GM21723 (cell line): Measurements from ENCODE around the gene SMPX.

ENCODE experiments used
- ATAC-seq: cut with Tn5 transposase; IDR thresholded peaks from one replicate; pipeline ENCODE4 v1.9.1; 2021; ENCODE audit warnings: mild to moderate bottlenecking, moderate library complexity; ENCODE audit not compliant: unreplicated experiment

SMPX gene

GRCh38 chrX:21658746-21659145 lies 99.2 kb downstream of the SMPX start:
- no peak for ATAC-seq

DNA sequence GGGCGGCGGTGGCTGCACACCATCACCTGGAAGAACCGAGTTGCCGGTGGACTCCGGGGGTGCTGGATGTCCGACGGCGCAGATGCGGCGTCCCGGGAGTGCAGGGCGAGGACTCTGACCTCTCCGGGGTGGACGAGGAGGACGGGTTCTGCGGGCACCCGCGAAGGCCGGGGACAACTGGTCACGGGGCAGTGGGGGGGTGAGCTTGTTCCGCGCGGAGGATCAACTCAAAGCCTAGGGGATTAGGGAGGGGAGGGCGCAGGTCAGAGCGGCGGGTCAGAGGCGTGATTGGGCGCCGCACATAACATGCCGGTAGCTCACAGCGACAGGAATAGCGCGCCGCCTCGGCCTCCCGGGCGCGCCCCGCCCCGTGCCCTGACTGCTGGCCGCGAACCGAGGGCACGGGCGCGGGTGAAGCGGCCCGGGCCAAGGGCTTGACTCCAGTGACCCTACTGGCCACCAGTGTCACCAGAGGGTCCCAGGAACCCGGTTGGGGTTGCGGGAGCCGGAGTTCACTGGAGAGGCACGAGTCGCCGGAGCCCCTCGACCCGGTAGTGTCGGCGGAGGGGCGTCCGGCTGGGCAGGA lies 99.7 kb downstream of the SMPX start, which contains the start of gene KLHL34:
TSS of gene KLHL34 (minus strand) at position 179 of the 586 bp plus-strand sequence. CDS start 542 bp downstream, outside the sequence.
- ATAC-seq = no peak

DNA sequence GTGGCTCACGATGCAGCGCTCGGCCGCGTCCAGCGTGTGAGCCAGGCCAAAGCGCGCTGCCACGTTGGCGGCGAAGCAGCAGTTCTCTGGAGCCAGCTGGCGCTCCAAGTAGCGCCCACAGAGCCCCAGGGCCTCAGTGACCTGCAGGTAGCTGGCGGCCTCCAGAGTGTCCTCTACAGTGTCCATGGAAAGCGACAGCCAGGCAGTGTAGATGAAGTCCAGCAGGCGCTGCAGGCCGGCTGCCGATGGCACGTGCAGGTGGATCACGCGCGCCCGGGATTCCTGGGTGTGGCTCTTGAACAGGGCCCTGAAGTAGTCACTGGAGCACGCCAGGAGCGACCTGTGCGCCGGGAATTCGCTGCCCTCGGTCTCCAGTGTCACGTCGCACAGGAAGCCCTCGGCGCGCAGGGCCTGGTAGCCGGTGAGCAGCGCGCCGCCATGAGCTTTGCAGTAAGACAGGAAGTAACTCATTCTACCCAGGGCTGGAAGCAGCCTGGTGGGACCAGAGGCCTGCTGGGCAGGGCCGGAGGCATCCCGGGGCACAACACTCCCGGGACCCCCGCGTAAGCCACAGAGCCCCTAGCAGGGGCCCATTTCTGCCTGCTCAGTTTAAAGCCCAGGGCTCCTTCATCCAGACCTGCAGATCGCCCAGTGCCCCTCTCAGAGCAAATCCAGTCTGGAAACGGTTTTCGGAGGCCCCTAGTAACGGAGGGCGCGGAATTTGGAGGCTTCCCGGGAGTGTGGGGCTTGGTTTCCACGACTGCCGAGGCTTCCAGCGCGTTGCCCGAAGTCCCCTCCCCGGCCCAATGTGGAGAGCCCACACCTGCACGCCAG lies 100.4 kb downstream of the SMPX start:
- no peak for ATAC-seq

GRCh38 chrX:21656587-21657317 lies 101.2 kb downstream of the SMPX start:
- no peak for ATAC-seq
